Tongue (tissue), 2 donors: ENCODE data around the gene RBM38. TPM values are rescaled to one million over a fixed set of nuclear protein-coding genes. Genes with fewer than 3 reads are reported as not detected.

Experiments used
- DNase-seq: peaks from one replicate; pipeline ENCODE4 v3.0.0-alpha.2; 2015
- total RNA-seq: library from RNA; depleted of rRNA; stranded (reverse); fragments of >200 nt; gene quantifications from one replicate; pipeline ENCODE4 v1.2.3, GENCODE V29; 2014

Gene RBM38
- total RNA-seq, 1 donor from 2014 or later: 74.0 TPM

DNA sequence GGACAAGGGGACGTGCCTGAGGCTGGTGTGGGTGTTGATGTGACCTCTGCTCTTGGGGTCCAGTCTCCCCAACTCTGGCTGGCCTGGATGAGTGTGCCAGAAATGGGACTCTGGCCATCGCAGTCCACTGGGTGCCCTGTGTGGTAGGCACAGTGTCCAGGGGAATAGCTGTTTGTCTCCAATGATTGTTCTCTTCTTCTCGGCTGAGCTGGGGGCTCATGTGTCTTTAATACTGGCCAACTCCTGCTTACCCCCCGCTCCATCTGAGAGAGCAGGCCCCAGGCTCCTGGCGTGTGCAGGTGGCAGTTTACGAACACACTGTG is 45.0 kb downstream of the RBM38 start:
- DNase-seq: no peak

DNA sequence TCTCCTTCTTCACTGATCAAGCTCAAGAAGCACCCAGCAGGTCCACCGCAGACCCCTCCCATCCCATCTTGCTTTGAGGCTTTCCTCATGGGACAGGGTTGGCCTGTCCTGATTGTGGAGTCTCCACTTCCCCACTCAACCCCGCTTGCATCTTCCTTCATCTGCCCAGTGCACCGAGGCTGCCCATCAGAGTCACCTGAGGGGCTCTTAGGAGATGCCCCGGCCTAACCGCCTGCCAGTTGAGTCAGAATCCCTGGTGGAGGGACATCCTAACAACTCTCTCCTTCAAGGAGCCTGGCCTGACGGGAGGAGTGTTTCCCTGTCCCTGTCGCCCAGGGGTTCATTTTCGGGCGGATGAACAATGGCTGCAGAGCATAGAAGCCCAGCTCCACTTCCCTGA is 46.1 kb downstream of the RBM38 start:
- no peak for DNase-seq

DNA sequence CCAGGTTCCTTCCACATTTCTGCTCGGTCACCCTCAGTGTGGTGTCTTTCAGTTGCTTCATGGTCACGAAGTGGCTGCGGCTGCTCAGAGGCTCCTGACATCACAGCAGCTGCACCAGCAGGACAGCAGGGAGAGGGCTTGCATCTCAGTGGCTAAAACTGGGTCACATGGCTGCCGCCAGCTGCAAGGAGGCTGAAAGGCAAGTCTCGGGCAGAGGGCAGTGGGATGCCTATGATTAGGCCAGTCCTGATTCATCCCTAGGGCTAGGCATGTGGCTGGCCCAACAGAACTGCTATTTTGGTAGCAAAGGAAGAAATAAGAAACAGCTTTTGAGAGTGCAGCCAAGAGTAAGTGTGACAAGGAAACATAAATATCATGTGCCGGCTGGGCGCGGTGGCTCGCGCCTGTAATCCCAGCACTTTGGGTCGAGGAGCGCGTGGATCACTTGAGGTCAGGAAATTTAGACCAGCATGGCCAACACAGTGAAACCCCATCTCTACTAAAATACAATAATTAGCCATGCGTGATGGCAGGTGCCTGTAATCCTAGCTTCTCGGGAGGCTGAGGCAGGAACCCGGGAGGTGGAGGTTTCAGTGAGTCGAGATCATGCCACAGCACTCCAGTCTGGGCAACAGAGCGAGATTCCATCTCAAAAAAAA is 46.6 kb downstream of the RBM38 start:
- DNase-seq: peak; percentile 60

DNA sequence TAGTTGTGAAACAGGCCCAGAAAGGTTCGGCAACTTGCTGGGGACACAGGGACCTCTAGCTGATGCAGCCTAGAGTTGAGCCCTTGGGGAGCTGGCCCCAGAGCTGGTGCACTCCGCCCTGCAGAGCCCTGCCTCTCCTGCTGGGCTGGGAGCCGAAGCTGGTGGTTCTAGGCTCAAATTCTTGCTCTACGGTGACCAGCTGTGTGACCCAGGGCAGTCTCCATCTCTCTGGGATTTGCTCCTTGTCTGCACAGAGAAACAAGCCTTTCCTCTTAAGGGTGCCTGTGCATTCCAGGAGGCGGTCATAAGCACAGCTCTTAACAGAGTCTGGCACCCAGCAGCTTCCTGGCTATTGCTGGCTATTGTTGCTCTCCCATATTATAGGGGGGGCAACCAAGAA is 47.4 kb downstream of the RBM38 start:
- DNase-seq: no peak

DNA sequence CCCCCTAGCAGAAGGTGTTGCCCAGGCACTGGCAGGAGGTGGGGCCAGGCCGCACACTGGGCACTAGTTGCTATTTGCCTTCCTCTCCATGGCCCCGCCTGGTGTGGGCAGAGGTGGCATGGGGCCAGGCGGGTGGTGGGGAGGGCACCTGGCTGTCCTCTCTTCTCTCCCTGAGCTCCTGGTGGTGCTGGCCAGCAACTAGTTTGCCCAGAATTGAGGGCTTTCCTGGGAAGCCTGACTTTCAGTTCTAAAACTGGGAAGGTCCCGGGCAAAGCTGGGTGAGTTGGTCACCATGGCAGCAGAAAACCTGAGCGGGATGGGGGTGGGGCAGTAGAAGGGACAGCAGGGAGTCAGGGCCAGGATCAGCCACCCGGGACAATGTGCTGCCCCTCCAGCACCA is 48.2 kb downstream of the RBM38 start:
- no peak for DNase-seq

DNA sequence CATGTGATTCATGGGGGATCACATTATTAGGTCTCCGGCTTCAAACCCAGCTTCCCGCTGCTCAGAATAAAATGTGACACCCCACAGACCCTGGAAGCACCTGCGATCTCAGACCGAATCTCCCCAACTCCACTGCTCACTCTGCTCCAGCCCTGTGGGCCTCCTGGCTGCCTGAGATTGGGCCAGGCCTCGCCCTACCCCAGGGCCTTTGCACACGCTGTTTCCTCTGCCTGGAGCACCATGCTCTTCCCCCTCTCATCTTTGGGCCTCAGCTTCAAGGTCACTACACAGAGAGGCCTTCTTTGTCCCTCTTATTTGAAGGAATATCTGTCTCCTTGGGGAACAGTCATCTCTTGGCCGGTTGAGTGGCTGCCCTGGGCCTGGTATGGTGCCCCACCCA is 48.8 kb downstream of the RBM38 start:
- DNase-seq: no peak

DNA sequence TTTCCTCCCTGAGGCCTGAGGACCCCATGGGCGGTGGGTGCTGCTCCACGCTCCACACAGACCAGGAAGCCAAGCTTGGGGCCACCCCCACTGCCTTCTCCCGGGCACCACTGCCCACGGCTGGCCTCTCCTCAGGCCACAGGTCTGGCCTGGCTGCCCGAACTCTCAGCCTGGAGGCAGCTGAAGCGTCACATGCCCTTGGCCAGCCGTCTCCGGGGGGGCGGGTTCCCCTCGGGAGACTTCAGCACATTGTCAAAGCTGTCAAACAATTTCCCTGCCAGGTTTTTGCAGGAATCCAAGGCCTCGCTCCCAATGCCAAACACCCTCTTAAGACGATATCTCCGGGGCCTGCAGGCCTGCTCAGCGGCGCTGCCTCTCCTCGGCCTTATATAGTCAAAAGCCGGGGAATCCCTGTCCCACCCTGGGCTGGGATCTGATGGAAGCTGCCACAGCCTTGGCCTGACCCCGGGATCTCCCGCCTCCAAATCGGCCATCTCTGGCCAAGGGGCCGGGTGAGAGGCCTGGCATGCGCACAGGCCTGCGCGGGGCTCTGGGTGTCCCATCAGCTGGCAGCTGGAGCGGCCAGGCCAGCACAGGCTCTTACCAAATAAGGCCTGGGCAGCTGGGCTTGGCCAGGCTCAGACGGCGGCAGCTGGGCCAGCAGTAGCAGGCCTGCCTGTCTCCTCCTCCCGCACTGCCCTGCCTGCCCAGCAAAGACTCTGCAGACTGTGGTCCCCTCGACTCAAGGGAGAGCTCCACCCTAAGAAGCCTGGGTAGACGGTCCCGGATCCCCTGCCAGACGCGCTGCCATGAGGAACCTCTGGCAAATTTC is 49.7 kb downstream of the RBM38 start:
- peak; percentile 96 for DNase-seq

DNA sequence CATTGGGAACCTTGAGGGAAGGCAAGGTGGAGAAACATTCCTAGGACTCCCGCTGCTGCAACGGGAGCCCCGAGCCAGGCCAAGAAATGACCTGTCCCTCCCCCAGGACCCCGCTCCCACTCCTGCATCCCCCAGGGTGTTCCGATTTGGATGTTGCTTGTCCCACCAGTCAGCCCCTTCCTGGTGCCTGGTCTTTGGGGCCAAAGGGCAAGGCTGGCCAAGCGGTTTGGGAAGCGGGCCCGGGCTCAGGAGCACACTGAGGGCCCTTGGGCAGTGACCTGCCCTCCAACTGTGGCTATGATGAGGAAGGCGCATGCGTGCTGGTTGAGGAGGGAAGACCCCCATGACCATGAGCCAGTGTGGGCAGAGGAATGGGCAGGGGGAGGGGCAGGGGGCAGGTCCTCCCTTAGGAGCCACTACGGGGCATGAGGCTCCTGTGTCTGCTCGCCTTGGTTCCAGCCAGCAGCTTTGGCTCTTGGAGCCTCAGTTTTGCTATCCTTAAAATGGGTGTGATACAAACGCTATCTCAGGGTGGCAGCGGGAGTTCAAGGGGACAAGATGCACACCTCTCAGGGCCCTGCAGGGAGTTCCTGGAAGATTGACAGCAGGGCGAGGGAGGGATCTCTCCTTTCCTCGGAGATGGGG is 50.4 kb downstream of the RBM38 start:
- DNase-seq: no peak

DNA sequence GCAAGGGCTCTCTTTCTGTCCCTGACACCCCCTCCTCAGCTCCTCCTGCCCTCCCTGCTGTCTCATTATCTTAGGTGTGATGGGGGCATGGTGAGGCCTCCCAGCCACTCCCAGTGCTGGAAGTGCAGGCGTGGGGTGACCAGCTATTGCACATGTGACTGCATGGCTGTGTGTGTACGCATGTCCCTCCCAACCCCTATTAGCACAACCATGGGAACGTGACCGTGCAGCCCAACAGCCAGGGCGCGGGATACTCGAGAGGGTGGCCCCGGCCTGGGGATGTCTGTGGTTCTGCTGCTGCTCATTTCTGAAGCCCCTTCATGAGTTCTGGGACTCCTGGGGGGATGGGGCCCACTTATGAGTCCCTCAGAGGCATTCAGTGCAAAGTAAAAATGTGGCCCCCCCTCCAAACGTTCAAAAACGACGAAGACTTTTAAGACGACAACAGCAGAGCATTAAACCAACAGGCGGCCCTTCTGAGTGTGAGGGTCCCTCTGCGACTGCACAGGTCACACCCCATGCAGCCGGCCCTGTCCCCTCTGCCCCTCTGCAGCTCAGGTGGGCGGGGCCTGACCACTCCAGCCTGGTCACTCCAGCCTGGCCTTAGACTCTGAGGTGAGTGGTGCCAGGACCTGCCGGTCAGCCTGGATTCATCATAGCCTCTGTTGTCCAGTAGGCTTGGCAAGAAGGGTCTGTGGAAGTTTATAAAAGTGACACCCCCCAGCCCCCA is 51.1 kb downstream of the RBM38 start:
- DNase-seq: no peak

DNA sequence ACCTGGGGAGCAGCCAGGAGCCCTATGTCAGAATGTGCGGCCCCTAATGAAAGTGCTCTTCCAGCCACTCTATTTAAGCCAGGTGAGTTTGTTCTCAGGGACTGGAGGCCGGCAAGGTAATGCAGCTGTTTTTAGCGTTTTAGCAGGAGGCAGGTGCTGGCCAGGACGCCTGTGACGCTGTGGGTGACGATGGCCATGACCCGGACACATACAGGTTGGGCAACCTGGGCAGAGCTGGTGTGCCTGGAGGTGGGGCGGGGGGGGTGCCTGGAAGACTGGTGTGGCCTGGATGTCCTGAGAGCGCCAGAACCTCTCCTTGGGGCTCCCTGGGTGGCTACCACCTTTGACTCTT is 51.7 kb downstream of the RBM38 start:
- no peak for DNase-seq

DNA sequence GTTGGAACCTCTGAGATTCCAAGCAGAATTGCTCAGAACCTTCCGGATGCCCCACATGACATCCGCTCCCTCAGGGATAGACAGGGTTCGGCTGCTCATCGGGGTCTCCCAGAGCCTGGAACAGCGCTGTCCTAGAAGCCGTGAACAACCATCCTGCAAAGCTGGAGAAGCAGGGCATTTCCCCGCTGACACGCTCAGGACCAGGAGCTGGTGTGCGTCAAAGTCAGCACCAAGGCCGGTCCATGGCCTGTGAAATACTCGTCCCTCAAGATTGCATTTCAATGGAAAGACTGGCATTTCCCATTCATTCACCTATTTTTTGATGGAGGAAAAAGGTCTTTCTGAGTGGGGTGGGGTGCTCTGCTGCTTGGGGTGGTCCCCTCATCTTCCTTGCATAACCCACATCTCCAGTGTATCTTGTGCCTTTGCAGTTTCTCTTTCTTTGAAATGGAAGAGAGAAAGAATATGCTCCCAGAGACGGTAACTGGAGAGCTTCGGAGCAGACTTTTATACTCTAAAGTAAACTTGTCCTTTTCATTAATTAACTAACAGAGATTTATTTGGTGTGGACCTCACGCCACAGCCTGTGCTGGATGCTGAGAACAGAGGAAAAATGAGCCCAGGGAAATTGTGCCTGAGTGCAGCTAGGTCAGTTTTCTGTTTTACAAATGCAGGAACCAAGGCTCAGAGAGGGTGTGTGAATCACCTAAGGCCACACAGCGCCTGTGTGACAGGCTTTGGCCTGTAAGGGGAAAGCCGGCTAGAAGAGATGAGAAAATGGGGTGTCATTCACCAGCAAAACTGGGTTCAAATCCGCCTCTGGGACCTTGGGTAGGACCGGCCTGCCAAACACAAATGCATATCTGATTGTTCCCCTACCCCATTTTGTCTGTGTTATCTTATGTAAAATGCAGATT is 52.4 kb downstream of the RBM38 start:
- no peak for DNase-seq

DNA sequence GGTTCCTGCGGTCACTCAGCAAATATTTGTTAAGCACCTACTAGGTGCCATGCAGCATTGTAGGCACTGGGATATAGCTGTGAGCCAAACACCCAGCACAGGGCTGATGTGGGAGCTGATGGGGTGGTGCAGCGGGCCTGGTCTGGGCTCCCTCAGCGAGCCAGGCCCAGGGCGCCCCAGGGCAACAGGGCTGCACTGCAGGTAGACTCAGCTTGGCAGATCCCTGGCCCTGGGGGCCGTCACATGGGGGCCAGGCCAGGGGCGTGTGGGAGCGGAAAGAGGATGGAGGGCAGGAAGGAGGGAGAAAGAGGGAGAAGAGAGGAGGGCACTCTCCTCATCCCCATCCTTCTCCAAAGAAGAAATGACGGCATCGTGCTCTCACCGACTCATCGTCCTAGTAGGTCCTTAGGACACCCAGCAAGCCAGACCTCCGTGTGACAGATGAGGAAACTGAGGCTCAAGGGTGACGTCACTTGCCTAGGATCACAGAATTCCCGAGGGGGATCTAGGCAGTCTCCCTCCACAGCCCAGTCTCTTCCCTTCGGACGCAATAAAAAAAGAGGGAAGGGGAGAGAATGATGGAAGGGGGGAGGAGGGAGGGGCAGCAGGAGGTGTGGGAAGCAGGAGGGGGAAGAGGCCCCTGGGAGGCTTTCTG is 53.3 kb downstream of the RBM38 start:
- no peak for DNase-seq

DNA sequence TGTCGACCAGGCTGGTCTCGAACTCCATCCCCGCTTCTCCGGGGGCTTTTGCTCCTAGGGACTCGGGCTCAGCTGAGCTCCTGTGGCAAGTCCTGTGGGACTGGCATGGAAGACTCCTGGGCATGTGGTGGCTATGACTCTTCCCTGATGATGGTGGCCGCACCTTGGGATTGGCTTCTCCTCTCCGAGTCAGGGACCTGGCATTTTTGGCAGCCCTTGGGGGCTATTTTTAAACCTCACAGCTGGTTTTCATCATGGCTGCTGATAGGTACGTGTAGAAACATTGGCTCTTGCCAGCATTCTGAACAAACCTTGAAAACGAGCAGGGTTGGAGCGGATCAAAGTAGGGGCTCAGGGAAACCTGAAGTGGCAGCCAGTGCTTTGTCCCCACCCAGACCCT is 54.1 kb downstream of the RBM38 start:
- DNase-seq: peak; percentile 37

DNA sequence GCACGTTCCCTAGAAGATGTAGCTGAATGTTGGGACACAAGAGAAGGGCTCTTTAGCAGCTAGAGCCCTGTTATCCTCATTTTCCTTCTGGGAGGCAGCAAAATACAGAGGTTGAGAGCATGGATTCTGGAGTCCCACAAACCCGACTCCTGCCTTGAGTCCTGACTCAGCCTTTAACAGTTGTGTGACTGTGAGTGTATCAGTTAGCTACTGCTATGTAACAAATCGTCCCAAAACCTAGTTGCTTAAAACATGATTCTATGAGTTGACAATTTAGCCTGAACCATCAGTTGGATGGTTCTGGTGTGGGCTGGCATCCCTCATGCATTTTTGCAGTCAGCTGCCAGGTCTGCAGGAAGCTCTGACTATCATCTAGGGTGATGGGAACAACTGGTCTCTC is 54.6 kb downstream of the RBM38 start:
- no peak for DNase-seq

DNA sequence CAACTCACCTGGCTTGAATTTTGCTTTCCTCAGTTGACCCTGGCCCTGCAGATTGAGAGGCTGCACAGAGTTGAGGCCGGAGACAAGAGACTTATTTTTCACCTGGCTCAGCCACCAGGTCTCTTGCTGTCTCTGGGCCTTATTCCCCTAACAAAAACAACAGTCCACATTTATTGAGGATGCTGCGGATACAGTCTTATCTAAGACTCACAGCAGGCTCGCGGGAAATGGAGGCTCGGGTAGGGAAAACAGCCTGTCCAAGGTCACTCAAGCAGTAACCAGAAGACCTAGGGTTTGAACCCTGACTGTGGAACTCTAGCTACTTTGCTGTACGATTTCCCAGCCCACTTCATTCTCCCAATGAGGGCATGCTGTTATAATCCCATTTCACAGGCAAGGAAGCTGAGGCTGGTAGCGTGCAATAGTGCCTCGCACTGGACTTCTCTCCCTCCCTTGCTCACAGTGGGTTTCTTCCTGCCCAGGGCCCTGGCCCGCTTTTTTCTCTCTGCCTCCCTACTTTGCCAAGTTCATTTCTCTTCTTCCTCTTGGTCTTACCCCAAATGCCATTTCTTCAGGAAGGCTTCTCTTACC is 57.7 kb downstream of the RBM38 start:
- no peak for DNase-seq

DNA sequence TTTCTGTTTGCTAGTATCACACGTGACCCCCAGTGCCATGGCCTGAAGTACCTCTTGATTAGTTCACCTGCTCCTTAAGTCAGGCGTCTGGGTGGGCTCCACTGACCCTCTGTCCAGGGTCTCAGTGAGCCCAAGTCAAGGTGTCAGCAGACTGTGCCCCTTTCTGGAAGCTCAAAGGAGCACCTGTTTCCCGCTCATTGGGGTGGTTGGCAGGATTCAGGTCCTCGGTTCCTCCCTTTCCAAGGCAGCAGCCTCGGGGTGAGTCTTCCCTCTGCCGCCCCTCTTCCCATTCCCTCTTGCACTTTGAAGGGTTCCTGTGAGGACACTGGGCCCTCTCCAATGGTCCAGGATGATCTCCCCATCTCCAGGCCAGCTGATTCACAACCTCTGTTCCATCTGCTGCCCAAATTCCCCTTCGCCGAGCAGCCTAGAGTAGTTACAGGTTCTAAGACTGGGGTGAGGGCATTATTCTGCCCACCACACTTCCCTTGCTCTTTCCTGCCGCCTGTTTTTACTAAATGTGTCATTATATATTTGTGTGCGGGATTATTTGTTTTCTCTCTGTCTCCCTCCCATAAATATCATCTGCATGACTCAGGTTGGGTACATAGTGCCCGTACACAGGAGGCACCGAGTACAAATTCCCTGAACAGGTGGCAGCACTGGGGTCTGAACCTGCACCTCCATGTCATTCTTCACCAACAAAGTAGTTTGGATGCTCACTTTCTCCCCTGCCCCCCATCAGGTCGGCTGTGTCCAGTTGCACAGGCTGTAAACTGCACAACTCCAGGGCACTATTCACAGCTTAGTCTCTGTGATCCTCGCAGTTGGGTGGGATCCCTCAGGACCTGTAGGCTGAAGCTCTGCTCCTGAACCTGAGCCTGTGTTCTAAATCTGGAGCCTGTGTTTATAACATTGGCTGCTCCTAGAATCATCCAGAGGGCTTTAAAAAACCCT is 58.5 kb downstream of the RBM38 start:
- DNase-seq: no peak

DNA sequence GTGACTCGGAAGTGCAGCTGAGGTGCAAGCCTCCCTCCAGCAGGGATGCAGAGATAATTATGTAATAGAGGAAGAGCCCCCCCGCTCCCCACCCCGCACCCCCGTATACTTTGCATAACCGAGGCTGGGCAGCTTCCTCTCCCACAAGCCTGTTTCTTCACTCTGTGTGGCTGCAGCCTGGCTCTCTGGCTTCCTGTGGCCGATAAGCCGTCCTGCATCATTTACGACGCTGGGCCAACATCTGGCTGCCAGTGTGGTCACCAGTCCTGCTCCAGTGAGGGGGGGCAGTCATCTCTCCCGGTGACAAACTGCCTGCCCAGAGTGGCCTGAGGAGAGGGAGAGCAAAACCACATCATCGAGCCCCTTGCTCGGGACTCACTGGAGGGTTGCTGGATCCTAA is 59.2 kb downstream of the RBM38 start:
- no peak for DNase-seq

DNA sequence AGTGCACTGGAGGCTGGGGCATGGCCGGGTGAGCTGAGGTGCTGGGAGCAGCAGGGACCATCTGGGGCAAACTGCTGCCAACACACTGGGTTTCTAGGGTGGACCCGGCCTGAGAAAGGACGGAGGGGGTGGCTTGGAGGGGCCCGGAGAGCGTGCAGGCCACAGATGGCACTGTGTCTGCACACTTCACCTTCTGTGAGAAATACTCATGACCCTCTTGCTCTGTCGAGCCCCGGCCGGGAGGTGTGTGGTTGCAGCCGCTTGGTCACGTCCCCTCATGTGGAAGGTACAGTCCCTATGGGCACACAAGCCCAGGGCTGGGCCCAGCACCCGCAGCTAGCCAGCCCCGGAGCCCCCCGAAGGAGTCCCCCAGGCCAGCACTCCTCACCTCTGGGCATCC is 59.7 kb downstream of the RBM38 start:
- DNase-seq: no peak

DNA sequence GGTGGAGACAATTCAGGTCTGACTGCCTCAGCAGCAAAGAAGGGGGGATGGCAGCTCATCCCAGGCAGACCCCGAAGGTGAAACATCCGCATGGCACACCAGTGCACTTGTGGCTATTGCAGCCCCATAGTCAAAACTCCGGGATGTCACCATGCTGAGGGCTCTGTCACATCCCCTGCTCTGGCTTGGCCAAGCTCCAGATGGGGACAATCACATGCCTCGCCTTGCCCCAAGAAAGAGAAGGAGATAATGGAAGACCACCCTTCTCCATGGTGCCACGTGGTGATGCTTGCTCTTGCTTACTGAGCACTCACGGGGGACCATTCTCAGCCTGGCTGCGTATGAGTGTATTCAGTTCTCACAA is 60.2 kb downstream of the RBM38 start:
- no peak for DNase-seq
